GM12878 (cell line): ENCODE data around the gene CNDP1. TPM values are rescaled to one million over a fixed set of nuclear protein-coding genes. Genes with fewer than 3 reads are reported as not detected.

ENCODE experiments used
- CBX3 ChIP-seq: fragments of 200-600 bp; sonication (generic); IDR thresholded peaks from 2 replicates; pipeline ENCODE4 v1.6.1; 2016; ENCODE audit warnings: low read depth, borderline replicate concordance
- DPF2 ChIP-seq: fragments of 450-650 bp; IDR thresholded peaks from 2 replicates; pipeline ENCODE4 v1.6.1; 2017; ENCODE audit warnings: mild to moderate bottlenecking
- SIX5 ChIP-seq: IDR thresholded peaks from 2 replicates; pipeline ENCODE4 v1.6.1; 2011; ENCODE audit warnings: mild to moderate bottlenecking, low read depth, low read length, moderate library complexity; ENCODE audit not compliant: severe bottlenecking
- SUPT20H ChIP-seq: IDR thresholded peaks from 2 replicates; pipeline ENCODE4 v1.6.1; 2011; ENCODE audit warnings: low read depth, mild to moderate bottlenecking, low read length, moderate library complexity, borderline replicate concordance; ENCODE audit not compliant: control insufficient read depth
- polyA plus RNA-seq, 11 experiments: library from polyadenylated mRNA; depleted of rRNA in 4 of 11; unstranded in 6 of 11; stranded (reverse) in 5 of 11; fragments of >200 nt; fragmentation: Nextera tagmentation in 4 of 11; fragmentation: Illumina TruSeq in 1 of 11; extraction: Ambion mirVana in 4 of 11; extraction: Trizol in 1 of 11; gene quantifications; 1 replicate in 1 of 11; 2 replicates in 10 of 11; pipeline versions ENCODE4 v1.2.1 to v1.2.3, GENCODE V29; 2011 to 2016; ENCODE audit warnings: inconsistent platforms in 2 of 11, missing spikeins in 2 of 11, low read depth in 1 of 11
- total RNA-seq, 4 experiments: library from RNA; depleted of rRNA in 3 of 4; stranded (reverse); fragments of >200 nt in 3 of 4; fragmentation: Illumina TruSeq in 1 of 4; extraction: Trizol in 1 of 4; gene quantifications; 2 replicates each; pipeline versions ENCODE4 v1.2.1 to v1.2.3, GENCODE V29; 2013 to 2021
- TF ChIP-seq, protein P1 (sequence below): IDR thresholded peaks from 2 replicates; pipeline ENCODE4 v1.6.1; 2012; ENCODE audit warnings: improper control_type of control experiment, low read depth, low read length; ENCODE audit not compliant: insufficient replicate concordance
- TF ChIP-seq, protein P2 (sequence below): fragments of 450-650 bp; IDR thresholded peaks from 2 replicates; pipeline ENCODE4 v1.6.1; 2017; ENCODE audit warnings: mild to moderate bottlenecking, moderate library complexity

Gene CNDP1
- total and polyA plus RNA-seq, 10 of the 15 experiments (the other 5 are each of a cell fraction or from before 2014, with no cell fraction given) = 0.04 to 0.05 TPM; not detected in 8

DNA sequence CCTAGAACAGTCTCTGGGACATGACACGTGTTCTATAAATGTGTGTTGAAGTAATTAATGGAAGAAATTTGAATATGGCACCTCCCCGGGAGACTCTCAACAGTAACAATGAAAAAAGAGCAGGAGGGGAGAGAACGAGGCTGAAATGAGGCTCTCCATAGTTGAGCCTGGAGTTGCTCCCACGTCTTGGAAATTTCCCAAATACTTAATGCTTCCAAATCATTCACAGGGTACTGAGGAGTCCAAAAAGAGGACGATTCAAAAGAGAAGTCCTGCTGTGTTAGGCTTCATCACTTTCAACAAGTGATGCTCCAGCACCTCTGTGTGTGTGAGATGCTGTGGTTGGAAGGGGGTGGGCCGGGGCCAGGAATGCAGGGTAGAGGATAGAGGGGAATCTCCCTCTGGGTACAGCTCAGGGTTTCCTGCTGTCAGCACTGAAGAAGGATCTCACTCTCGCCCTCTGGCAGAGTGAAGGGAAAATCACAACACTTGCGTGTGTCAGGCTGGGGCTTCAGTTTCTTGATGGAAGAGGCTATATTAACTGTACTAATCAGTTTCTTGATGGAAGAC lies 45.3 kb downstream of the CNDP1 start (continued):
- TF ChIP-seq, protein P1, sequence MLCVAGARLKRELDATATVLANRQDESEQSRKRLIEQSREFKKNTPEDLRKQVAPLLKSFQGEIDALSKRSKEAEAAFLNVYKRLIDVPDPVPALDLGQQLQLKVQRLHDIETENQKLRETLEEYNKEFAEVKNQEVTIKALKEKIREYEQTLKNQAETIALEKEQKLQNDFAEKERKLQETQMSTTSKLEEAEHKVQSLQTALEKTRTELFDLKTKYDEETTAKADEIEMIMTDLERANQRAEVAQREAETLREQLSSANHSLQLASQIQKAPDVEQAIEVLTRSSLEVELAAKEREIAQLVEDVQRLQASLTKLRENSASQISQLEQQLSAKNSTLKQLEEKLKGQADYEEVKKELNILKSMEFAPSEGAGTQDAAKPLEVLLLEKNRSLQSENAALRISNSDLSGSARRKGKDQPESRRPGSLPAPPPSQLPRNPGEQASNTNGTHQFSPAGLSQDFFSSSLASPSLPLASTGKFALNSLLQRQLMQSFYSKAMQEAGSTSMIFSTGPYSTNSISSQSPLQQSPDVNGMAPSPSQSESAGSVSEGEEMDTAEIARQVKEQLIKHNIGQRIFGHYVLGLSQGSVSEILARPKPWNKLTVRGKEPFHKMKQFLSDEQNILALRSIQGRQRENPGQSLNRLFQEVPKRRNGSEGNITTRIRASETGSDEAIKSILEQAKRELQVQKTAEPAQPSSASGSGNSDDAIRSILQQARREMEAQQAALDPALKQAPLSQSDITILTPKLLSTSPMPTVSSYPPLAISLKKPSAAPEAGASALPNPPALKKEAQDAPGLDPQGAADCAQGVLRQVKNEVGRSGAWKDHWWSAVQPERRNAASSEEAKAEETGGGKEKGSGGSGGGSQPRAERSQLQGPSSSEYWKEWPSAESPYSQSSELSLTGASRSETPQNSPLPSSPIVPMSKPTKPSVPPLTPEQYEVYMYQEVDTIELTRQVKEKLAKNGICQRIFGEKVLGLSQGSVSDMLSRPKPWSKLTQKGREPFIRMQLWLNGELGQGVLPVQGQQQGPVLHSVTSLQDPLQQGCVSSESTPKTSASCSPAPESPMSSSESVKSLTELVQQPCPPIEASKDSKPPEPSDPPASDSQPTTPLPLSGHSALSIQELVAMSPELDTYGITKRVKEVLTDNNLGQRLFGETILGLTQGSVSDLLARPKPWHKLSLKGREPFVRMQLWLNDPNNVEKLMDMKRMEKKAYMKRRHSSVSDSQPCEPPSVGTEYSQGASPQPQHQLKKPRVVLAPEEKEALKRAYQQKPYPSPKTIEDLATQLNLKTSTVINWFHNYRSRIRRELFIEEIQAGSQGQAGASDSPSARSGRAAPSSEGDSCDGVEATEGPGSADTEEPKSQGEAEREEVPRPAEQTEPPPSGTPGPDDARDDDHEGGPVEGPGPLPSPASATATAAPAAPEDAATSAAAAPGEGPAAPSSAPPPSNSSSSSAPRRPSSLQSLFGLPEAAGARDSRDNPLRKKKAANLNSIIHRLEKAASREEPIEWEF = no peak
- TF ChIP-seq SIX5 (no peak), CBX3 (no peak), SUPT20H (no peak), DPF2 (no peak)
- TF ChIP-seq, protein P2, sequence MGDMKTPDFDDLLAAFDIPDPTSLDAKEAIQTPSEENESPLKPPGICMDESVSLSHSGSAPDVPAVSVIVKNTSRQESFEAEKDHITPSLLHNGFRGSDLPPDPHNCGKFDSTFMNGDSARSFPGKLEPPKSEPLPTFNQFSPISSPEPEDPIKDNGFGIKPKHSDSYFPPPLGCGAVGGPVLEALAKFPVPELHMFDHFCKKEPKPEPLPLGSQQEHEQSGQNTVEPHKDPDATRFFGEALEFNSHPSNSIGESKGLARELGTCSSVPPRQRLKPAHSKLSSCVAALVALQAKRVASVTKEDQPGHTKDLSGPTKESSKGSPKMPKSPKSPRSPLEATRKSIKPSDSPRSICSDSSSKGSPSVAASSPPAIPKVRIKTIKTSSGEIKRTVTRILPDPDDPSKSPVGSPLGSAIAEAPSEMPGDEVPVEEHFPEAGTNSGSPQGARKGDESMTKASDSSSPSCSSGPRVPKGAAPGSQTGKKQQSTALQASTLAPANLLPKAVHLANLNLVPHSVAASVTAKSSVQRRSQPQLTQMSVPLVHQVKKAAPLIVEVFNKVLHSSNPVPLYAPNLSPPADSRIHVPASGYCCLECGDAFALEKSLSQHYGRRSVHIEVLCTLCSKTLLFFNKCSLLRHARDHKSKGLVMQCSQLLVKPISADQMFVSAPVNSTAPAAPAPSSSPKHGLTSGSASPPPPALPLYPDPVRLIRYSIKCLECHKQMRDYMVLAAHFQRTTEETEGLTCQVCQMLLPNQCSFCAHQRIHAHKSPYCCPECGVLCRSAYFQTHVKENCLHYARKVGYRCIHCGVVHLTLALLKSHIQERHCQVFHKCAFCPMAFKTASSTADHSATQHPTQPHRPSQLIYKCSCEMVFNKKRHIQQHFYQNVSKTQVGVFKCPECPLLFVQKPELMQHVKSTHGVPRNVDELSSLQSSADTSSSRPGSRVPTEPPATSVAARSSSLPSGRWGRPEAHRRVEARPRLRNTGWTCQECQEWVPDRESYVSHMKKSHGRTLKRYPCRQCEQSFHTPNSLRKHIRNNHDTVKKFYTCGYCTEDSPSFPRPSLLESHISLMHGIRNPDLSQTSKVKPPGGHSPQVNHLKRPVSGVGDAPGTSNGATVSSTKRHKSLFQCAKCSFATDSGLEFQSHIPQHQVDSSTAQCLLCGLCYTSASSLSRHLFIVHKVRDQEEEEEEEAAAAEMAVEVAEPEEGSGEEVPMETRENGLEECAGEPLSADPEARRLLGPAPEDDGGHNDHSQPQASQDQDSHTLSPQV = no peak
